GM12891 (cell line): ENCODE results near the gene SLC26A11.

Experiments
- POLR2A ChIP-seq: IDR thresholded peaks from 2 replicates; pipeline ENCODE4 v1.6.1; 2011; ENCODE audit warnings: low read depth, low read length, control low read depth
- POLR2AphosphoS5 ChIP-seq: IDR thresholded peaks from 2 replicates; pipeline ENCODE4 v1.6.1; 2011; ENCODE audit warnings: low read depth, low read length, control low read depth
- POU2F2 ChIP-seq: IDR thresholded peaks from 2 replicates; pipeline ENCODE4 v1.6.1; 2011; ENCODE audit warnings: low read depth, mild to moderate bottlenecking, control low read depth, low read length, moderate library complexity

GRCh38 chr17:80208050-80208449 lies 12.2 kb upstream of the SLC26A11 start:
- TF ChIP-seq POLR2A: no peak
- TF ChIP-seq POU2F2: no peak
- TF ChIP-seq POLR2AphosphoS5: no peak
